HG03521 (cell line): ENCODE measurements around the gene CARD6.
"Not testable (repeated sequence)": the region's sequence is repeated elsewhere in the genome, so short reads cannot be mapped to it uniquely, and the experiment has no call there.

Experiments used
- ATAC-seq: cut with Tn5 transposase; IDR thresholded peaks from one replicate; pipeline ENCODE4 v1.9.1; 2021; ENCODE audit warnings: mild to moderate bottlenecking, moderate library complexity; ENCODE audit not compliant: unreplicated experiment

Gene CARD6, protein sequence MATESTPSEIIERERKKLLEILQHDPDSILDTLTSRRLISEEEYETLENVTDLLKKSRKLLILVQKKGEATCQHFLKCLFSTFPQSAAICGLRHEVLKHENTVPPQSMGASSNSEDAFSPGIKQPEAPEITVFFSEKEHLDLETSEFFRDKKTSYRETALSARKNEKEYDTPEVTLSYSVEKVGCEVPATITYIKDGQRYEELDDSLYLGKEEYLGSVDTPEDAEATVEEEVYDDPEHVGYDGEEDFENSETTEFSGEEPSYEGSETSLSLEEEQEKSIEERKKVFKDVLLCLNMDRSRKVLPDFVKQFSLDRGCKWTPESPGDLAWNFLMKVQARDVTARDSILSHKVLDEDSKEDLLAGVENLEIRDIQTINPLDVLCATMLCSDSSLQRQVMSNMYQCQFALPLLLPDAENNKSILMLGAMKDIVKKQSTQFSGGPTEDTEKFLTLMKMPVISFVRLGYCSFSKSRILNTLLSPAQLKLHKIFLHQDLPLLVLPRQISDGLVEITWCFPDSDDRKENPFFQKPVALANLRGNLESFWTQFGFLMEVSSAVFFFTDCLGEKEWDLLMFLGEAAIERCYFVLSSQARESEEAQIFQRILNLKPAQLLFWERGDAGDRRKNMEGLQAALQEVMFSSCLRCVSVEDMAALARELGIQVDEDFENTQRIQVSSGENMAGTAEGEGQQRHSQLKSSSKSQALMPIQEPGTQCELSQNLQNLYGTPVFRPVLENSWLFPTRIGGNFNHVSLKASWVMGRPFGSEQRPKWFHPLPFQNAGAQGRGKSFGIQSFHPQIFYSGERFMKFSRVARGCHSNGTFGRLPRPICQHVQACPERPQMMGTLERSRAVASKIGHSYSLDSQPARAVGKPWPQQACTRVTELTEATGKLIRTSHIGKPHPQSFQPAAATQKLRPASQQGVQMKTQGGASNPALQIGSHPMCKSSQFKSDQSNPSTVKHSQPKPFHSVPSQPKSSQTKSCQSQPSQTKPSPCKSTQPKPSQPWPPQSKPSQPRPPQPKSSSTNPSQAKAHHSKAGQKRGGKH

DNA sequence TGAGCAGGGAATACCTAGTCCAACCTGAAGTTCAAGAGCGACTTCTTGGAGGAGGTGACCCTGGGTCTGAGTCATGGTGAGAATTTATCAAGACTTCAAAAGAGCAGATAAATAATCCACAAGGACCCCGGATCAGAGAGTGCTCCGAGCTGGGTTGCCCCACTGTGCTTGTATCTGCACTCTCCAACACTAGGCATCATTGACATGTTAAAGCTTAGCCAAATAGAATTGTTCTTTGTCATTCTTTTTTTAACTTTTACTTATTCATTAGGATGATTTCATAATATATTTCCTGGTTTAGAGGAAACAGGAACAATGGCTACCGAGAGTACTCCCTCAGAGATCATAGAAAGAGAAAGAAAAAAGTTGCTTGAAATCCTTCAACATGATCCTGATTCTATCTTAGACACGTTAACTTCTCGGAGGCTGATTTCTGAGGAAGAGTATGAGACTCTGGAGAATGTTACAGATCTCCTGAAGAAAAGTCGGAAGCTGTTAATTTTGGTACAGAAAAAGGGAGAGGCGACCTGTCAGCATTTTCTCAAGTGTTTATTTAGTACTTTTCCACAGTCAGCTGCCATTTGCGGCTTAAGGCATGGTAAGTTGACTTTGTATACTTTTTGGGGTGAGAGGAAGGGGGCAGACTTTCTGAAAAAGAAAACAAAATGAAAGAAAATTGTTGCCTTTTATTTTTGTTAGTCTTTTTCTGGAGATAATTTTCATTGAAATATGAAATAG is at the start of gene CARD6:
Gene CARD6 (plus strand): TSS at position 300 of the 738 bp plus-strand sequence. CDS start 16 bp downstream, at position 316.
- ATAC-seq: peak; percentile 41

DNA sequence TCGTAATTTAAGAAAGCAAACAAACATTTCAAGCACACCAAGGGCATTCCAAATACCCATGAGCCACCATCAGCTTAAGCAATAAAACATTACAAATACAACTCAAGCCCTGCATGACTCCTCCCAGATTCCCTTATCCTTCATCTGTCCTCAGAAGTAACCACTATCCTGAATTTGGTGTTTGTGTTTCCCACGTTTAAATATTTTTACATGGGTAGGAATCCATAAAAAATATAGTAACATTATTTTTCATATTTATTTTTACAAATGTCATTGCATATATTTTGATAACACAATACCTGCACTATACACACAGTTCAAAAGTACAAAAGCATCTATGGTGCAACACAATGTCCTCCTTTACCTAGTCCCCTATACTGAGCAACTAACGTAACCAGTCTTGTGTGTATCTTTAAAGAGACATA is 49.4 kb upstream of the CARD6 start:
- no peak for ATAC-seq

DNA sequence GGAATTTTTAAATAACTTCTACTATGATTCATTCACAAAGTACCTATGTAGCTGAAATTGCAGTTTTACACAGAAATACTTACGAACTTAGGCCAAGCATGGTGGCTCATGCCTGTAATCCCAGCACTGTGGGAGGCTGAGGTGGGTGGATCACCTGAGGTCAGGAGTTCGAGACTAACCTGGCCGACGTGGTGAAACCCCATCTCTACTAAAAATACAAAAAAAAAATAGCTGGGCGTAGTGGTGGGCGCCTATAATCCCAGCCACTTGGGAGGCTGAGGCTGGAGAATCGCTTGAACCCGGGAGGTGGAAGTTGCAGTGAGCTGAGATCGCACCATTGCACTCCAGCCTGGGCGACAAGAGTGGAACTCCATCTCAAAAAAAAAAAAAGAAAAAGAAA is 48.5 kb upstream of the CARD6 start:
- ATAC-seq: not testable (repeated sequence)

DNA sequence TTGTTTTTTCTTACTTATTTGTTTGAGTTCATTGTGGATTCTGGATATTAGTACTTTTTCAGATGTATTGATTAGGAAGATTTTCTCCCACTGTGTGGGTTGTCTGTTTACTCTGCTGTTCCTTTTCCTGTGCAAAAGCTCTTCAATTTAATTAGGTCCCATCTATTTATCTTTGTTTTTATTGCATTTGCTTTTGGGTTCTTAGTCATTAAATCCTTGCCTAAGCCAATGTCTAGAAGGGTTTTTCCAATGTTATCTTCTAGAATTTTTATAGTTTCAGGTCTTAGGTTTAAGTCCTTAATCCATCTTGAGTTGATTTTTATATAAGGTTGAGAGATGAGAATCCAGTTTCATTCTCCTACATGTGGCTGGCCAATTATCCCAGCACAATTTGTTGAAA is 46.8 kb upstream of the CARD6 start:
- not testable (repeated sequence) for ATAC-seq

DNA sequence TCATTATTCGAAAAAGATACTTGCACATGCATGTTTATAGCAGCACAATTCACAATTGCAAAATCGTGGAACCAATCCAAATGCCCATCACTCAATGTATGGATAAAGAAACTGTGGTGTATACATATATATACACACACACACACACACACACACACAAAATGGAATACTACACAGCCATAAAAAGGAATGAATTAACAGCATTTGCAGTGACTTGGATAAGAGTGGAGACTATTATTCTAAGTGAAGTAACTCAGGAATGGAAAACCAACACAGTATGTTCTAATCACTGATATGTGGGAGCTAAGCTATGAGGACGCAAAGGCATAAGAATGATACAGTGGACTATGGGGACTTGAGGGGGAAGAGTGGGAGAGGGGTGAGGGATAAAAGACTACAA is 46.3 kb upstream of the CARD6 start:
- not testable (repeated sequence) for ATAC-seq

DNA sequence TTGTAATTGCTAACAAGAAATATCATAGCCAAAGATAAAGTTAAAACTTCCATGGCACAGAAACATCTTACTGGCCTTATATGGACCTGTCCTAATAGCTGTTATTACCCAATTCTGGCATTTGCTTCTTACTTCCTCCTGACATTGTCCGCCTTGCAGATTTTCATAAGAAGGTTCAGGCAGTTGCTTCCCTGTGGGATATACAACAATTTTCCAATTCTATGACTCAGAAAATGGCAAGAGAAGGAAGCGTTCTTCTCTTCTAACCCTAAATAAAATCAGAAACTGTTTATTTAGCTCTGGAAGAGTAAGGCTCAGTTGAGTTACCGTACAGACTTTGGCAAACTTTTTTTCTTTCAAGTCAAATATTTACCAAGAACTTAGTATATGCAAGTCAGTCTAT is 44.7 kb upstream of the CARD6 start:
- ATAC-seq: no peak

DNA sequence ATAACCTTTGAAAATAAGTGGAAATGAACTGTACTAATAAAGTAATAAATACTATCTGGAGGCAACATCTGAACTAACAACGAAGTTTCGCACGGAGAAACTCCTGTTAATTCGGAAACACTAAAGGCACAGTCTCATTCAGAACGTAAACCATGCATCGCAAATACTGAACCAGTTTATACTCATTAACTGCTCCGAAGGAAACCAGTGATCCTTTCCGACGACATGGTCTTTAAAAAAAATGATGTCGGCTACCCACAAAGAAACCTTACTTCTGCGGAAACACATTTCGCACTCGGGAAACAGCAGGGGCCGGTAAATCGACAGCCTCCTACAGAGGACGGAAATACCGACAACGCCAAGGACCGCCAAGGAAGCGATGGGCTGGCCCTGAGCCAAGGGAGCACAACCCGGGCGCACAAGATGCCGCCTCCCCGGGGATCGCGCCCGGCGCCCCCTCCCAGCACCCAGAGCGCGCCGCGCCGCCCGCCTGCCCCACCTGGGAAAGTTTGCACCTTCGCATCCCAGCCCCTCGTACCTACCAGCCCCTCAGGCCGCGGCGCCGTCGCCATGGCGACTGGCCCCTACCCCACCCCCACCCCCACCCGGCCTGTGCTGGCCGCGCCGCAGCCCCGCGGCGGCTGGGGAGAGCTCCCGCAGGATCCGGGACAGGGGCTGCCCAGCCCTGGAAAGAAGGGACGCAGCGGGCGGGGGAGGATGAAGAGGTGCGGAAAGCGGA is 43.7 kb upstream of the CARD6 start:
- peak; percentile 30 for ATAC-seq

DNA sequence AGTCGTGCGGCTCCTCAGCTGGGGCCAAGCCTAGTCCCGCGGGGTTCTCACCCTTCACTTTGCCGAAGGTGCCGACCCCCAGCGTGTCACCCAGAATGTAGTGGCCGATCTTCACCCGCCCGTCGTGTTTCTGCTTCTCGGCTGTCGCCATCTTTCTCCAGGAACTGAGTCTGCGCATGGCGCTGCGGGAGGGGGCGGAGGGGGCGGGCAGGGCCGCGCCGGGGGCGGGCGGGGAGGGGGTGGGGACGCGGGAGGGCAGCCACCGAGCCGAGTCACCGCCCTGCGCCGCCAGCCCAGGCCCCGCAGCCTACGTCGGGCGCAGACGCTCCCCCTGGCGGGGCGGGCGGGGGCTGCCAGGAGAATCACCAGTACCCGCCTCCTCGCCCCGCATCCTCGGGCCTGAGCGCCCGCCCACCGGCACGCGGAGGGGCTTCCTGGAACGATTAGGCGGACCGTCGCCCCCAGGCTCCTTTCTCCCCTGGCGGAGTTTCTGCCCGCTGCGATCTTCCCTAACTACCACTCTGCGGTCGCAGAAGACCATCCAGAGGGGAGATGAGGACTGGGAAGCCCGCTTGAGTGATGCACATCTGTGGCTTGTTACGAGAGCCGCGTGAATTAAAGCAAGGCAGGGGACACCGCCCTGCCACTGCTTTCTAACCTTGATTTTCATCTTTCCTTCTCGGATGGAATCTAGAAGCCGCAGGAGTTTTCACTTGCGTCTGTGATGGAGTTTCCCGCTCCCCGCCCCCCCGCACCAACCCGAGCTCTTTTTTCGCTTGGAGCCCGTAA is 43.0 kb upstream of the CARD6 start, which contains the start of gene PRKAA1:
Gene PRKAA1 (minus strand): TSS at position 363 of the 789 bp plus-strand sequence. CDS start 185 bp downstream, at position 178.
- ATAC-seq: peak; percentile 99

DNA sequence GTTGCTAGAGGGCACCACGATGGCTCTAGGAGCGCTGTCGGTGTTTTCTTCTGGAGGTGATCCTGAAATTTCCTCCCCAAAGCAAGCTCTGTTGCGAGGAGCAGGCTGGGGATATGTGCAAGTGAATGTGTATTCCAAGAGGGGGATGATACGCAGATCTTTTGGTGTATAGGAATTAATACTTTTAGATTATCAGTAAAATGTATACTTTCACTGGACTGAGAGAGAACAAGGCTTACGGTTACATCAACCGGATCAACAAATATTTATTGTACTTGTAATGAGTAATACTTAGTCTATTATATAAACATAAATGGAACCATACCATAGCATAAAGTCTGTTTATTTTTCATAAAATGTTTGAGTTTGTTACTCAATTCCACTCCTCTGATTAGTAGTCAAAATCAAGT is 42.4 kb upstream of the CARD6 start:
- ATAC-seq: no peak

DNA sequence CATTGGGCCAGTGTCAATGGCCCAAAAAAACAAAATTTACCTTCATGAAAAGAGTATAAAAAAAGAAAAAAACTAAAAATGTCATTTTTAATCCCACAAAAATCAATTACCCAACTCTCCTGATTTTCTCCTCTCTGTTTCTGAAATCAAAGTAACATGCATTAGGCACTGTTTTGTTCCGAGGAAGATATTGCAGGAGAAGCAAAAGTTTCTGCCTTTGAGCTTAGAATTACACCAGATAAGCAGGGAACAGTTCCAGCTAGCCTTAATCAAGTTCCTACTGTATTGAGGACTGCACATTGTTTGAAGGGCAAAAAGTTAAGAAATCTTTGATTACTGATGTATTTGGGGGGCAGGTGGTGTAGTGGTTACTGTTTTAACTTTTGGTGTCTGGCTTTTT is 41.9 kb upstream of the CARD6 start:
- ATAC-seq: no peak

DNA sequence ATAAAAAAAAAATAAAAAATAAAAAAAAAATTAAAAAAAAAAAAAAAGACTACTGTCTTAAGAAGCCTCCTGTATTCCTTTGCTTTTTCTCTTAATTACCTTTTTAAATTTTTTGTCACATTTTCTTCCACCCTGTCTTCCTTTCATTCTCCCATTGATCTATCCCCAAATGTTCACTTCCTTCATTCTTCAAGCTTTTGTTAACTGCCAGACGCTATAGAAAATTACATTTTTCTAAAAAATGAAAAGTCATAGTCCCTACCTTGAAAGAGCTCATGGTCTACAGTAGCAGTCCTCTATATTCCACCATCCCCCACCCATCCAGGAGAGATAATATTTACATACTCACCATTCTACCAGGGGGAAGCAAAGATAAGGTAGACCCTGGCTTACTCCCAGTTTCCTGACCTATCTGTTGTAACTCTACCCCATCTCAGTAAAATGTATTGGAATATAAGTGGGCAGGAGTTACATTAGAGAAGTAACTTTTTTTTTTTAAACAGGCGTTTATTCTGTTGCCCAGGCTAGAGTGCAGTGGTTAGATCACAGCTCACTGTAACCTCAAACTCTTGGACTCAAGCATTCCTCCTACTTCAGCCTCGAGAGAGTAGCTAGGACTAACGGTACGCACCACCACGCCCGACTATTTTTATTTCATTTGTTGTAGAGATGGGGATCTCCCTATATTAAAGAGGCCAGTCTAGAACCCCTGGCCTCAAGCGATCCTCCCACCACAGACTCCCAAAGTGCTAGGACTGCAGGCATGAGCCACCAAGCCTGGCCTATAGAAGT is 39.2 kb upstream of the CARD6 start:
- ATAC-seq: no peak

DNA sequence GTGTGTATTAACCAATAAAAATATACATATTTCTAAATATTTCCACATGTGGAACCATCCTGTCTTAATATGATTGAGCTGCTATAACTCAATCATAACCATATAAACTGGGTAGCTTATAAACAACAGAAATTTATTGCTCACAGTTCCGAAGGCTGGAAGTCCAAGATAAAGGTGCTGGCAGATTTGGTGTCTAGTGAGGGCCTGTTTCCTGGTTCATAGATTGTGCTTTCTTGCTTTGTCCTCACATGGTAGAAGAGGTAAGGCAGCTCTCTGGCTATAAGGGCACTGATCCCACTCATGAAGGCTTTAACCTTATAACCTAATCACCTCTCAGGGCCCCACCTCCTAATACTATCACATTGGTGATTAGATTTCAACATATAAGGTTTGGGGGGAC is 29.0 kb upstream of the CARD6 start:
- ATAC-seq: no peak

DNA sequence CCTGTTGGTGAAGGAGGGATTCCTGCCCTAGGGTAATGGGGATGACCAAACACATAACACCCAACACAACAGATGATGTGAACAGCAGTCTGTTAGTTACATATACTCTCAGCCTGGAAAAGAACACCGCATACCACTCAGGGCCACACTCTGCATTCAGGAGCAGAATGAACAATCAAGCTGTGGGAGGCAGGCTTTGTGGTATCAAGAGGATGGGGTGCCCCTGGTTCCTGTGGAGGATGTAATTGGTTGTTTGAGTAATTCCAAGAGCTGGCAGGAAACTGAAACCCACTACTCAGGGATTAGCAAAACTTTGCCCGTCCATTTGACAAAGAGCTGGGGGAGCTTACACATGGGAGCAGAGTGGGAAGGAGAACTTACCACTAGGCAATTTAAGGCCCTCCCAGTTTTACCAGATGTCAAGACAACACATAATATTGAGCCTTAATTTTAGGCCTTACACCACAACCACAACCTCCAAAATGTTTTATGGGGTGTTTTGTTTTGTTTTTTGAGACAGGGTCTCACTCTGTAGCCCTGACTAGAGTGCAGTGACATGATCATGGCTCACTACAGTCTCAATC is 27.4 kb upstream of the CARD6 start:
- no peak for ATAC-seq

DNA sequence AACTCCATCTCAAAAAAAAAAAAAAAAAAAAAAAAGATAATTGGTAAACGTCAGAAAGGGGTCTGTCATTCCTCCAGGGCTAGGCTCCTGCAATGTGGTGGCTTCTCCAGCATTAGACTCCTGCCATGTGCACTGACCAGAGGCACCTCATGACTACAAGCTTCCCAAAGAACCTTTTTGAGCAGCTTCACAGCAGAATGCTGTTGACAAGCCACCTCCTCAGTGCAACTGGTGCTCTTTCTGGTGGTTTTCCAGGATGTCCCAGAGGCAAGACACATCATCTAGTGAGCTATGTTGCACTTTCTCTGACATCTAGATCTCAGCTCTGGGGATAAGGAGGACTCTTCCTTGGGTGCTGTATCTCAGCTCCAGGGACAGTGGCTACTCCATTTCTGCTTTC is 17.7 kb upstream of the CARD6 start:
- ATAC-seq: no peak

DNA sequence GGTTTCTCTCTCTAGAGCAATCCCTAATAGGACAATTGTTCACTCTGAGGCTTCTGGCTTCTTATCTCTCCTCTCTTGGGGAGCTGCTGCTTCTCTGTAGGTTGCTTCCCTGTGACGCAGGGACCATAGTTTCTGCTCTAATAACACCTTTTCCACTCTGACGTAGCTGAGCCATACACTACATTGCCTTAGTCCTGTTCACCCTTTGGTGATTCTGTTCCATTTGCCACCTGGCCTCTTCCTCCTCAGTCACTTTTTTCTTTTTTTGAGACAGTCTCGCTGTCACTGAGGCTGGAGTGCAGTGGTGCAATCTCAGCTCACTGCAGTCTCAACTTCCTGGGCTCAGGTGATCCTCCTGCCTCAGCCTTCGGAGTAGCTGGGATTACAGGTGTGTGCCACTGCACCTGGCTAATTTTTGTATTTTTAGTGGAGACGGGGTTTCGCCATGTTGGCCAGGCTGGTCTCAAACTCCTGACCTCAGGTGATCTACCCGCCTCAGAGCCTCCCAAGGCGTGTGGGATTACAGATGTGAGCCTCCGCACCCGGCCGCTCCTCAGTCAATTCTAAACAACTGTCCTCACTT is 15.6 kb upstream of the CARD6 start:
- not testable (repeated sequence) for ATAC-seq

DNA sequence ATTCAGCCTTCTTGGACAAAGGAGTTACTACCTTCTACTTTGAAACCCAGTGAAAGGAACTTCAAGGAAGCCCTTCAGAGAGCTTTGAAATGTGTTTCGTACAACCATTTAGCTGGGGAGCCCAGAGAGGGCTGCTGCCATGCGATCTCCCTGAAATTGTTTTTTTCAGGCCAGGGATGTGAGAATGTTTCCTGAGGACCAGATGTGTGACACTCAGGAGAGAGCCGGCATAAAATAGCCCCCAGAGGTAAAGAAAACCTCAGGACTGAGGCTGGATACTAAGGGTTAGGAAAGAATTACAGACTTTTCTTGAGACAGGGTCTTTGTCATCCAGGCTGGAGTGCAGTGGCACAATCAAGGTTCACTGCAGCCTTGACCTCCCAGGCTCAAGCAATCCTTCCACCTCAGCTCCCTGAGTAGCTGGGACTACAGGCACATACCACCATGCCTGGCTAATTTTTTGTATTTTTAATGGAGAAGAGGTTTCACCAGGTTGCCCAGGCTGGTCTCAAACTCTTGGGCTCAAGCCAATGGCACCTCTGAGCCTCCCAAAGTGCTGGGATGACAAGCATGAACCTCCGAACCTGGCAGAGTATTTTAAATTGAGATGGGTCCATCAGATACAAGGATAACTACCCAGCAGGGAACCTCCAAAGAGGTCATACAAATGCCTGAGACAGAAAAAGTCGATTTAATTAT is 14.5 kb upstream of the CARD6 start:
- ATAC-seq: no peak
